GM12878 (cell line): Measurements from ENCODE around the gene GUCY1A2. TPM values are rescaled to one million over a fixed set of nuclear protein-coding genes. Genes with fewer than 3 reads are reported as not detected.

ENCODE experiments used
- ATAC-seq: fragments of 200-7000 bp; cut with Tn5 transposase; 3 replicates; pipeline ENCODE4 v1.9.1; 2020; ENCODE audit warnings: mild to moderate bottlenecking, moderate library complexity
- BruUV-seq: library from RNA; stranded (reverse); fragments of 400-500 nt; replicated peaks from 2 replicates; lab custom pipeline; 2021; lab: Mats Ljungman, UMichigan
- CTCF ChIA-PET: fragments of 300-600 bp; sonication (Branson Sonifier 250); formaldehyde crosslinking; extraction: SDS; loops from one replicate; lab custom pipeline; 2021; ENCODE audit warnings: inconsistent platforms; lab: Yijun Ruan, JAX
- POLR2A ChIA-PET: fragments of 350-600 bp; formaldehyde crosslinking; extraction: SDS; loops from one replicate; lab custom pipeline; 2021; ENCODE audit warnings: inconsistent platforms; lab: Charles Lee
- RAD21 ChIA-PET: fragments of 300-600 bp; sonication (Branson Sonifier 250); formaldehyde crosslinking; loops from one replicate; lab custom pipeline; 2023; ENCODE audit warnings: antibody characterized with exemption; ENCODE audit not compliant: unreplicated experiment; lab: Charles Lee
- SMC1A ChIA-PET: fragments of 300-600 bp; sonication (Branson Sonifier 250); formaldehyde crosslinking; loops from one replicate; lab custom pipeline; 2023; ENCODE audit not compliant: unreplicated experiment, uncharacterized antibody; lab: Charles Lee
- DNase-seq: peaks from one replicate; pipeline ENCODE4 v3.0.0-alpha.2; 2011; ENCODE audit warnings: low read depth, low spot score
- FAIRE-seq: peaks from 3 replicates; lab custom pipeline; 2011; peaks lifted over from hg19 to GRCh38; lab: Jason Lieb, UNC
- H2AFZ ChIP-seq: 2 replicates; pipeline ENCODE4 v1.6.0; 2011; ENCODE audit warnings: low read depth, low read length, control low read depth; ENCODE audit not compliant: control insufficient read depth
- H3K27ac ChIP-seq: 2 replicates; pipeline ENCODE4 v1.5.1; 2011; ENCODE audit warnings: control low read depth; ENCODE audit not compliant: control insufficient read depth, insufficient read depth
- H3K27me3 ChIP-seq, 2 experiments: replicated peaks in 1 of 2; 2 replicates each; pipeline versions ENCODE4 v1.6.0 to v1.6.1; 2011; ENCODE audit warnings: low read length in 1 of 2; ENCODE audit not compliant: control insufficient read depth in 2 of 2, insufficient read depth in 2 of 2
- H3K36me3 ChIP-seq, 2 experiments: 2 replicates each; pipeline ENCODE4 v1.5.1; 2011; ENCODE audit warnings: low read length in 1 of 2; ENCODE audit not compliant: control insufficient read depth in 2 of 2, insufficient read depth in 2 of 2
- H3K4me1 ChIP-seq: 2 replicates; pipeline ENCODE4 v1.6.1; 2011; ENCODE audit warnings: mild to moderate bottlenecking, low read length, moderate library complexity, mixed read lengths; ENCODE audit not compliant: control insufficient read depth, insufficient read depth
- H3K4me2 ChIP-seq: 2 replicates; pipeline ENCODE4 v1.6.0; 2011; ENCODE audit warnings: control low read depth; ENCODE audit not compliant: control insufficient read depth, insufficient read depth
- H3K4me3 ChIP-seq: fragments of 200-600 bp; sonication (generic); 2 replicates; pipeline ENCODE4 v1.5.1; 2016
- H3K79me2 ChIP-seq: 2 replicates; pipeline ENCODE4 v1.6.0; 2011; ENCODE audit warnings: low read length; ENCODE audit not compliant: control insufficient read depth, insufficient read depth
- H3K9ac ChIP-seq: 2 replicates; pipeline ENCODE4 v1.8.0; 2011; ENCODE audit warnings: low read length, control low read depth, mixed read lengths; ENCODE audit not compliant: control insufficient read depth, insufficient read depth
- H3K9me3 ChIP-seq: replicated peaks from 3 replicates; pipeline ENCODE4 v1.5.1; 2011; ENCODE audit warnings: mild to moderate bottlenecking, low read length; ENCODE audit not compliant: control insufficient read depth, insufficient read depth
- H4K20me1 ChIP-seq: 2 replicates; pipeline ENCODE4 v1.6.0; 2011; ENCODE audit not compliant: control insufficient read depth, insufficient read depth
- ASH2L ChIP-seq: fragments of 300-600, 200-600 bp; sonication (generic); IDR thresholded peaks from 2 replicates; pipeline ENCODE4 v1.6.1; 2017; ENCODE audit warnings: low read depth, mild to moderate bottlenecking, borderline replicate concordance
- E4F1 ChIP-seq: fragments of 450-650 bp; IDR thresholded peaks from 2 replicates; pipeline ENCODE4 v1.6.1; 2018; ENCODE audit warnings: borderline replicate concordance, mild to moderate bottlenecking; ENCODE audit not compliant: partially characterized antibody
- ELK1 ChIP-seq: IDR thresholded peaks from 2 replicates; pipeline ENCODE4 v1.6.1; 2012; ENCODE audit warnings: low read depth, low read length, improper control_type of control experiment
- ESRRA ChIP-seq: IDR thresholded peaks from 2 replicates; pipeline ENCODE4 v1.6.1; 2012; ENCODE audit warnings: mild to moderate bottlenecking, low read length, improper control_type of control experiment
- HCFC1 ChIP-seq: fragments of 150-350 bp; IDR thresholded peaks from 2 replicates; pipeline ENCODE4 v1.6.1; 2014; ENCODE audit warnings: low read length
- HDAC6 ChIP-seq: fragments of 200-600 bp; sonication (generic); IDR thresholded peaks from one replicate; pipeline ENCODE4 v1.8.0; 2017; ENCODE audit warnings: antibody characterized with exemption; ENCODE audit not compliant: unreplicated experiment
- MYC ChIP-seq: IDR thresholded peaks from 2 replicates; pipeline ENCODE4 v1.6.1; 2011; ENCODE audit warnings: mild to moderate bottlenecking, low read length, moderate library complexity, inconsistent platforms; ENCODE audit not compliant: insufficient read depth, insufficient replicate concordance, insufficient read length, severe bottlenecking
- PML ChIP-seq: IDR thresholded peaks from 2 replicates; pipeline ENCODE4 v1.6.1; 2012; ENCODE audit warnings: low read length, inconsistent platforms
- POLR2AphosphoS2 ChIP-seq: IDR thresholded peaks from 2 replicates; pipeline ENCODE4 v1.6.1; 2011; ENCODE audit warnings: low read depth, mild to moderate bottlenecking, low read length, improper control_type of control experiment, moderate library complexity
- PRDM15 ChIP-seq: fragments of 450-650 bp; formaldehyde crosslinking; IDR thresholded peaks from 2 replicates; pipeline ENCODE4 v1.4.0; 2020; ENCODE audit warnings: mild to moderate bottlenecking, moderate library complexity
- SKIL ChIP-seq: fragments of 450-650 bp; IDR thresholded peaks from 2 replicates; pipeline ENCODE4 v1.6.1; 2017; ENCODE audit warnings: mild to moderate bottlenecking, low read depth, inconsistent platforms; ENCODE audit not compliant: poor library complexity, severe bottlenecking
- SUZ12 ChIP-seq: fragments of 200-600 bp; sonication (generic); IDR thresholded peaks from one replicate; pipeline ENCODE4 v1.6.1; 2018; ENCODE audit warnings: antibody characterized with exemption, mild to moderate bottlenecking; ENCODE audit not compliant: unreplicated experiment
- TBL1XR1 ChIP-seq: IDR thresholded peaks from 2 replicates; pipeline ENCODE4 v1.6.1; 2012; ENCODE audit warnings: low read depth, low read length, improper control_type of control experiment
- ZNF217 ChIP-seq: fragments of 450-650 bp; IDR thresholded peaks from 2 replicates; pipeline ENCODE4 v1.6.1; 2017; ENCODE audit warnings: antibody characterized with exemption, mild to moderate bottlenecking
- WGBS: methylation state at CpG from one replicate; pipeline ENCODE4 v1.1.6; 2016; ENCODE audit warnings: low lambda C conversion rate; ENCODE audit not compliant: insufficient replicate concordance, insufficient coverage; ENCODE audit errors: missing lambda C conversion rate; 5-methylcytosine and 5-hydroxymethylcytosine counted together
- in situ Hi-C: fragments of 300-500 bp; cut with MboI; formaldehyde crosslinking; loops from 9 replicates; pipeline ENCODE4 v1.14.3; 2018; ENCODE audit warnings: mixed read lengths
- intact Hi-C: fragments of 100-400 bp; cut with micrococcal nuclease; formaldehyde crosslinking; loops from one replicate; pipeline ENCODE4 v1.14.2; 2022; ENCODE audit not compliant: unreplicated experiment
- polyA plus RNA-seq, 11 experiments: library from polyadenylated mRNA; depleted of rRNA in 4 of 11; unstranded in 6 of 11; stranded (reverse) in 5 of 11; fragments of >200 nt; fragmentation: Nextera tagmentation in 4 of 11; fragmentation: Illumina TruSeq in 1 of 11; extraction: Ambion mirVana in 4 of 11; extraction: Trizol in 1 of 11; gene quantifications; 1 replicate in 1 of 11; 2 replicates in 10 of 11; pipeline versions ENCODE4 v1.2.1 to v1.2.3, GENCODE V29; 2011 to 2016; ENCODE audit warnings: inconsistent platforms in 2 of 11, missing spikeins in 2 of 11, low read depth in 1 of 11
- total RNA-seq, 4 experiments: library from RNA; depleted of rRNA in 3 of 4; stranded (reverse); fragments of >200 nt in 3 of 4; fragmentation: Illumina TruSeq in 1 of 4; extraction: Trizol in 1 of 4; gene quantifications; 2 replicates each; pipeline versions ENCODE4 v1.2.1 to v1.2.3, GENCODE V29; 2013 to 2021

Gene GUCY1A2
- total and polyA plus RNA-seq, 10 of the 15 experiments (the other 5 are each of a cell fraction or from before 2014, with no cell fraction given): under 0.01 to 0.03 (median under 0.01) TPM; not detected in 4

- no peak for TF ChIP-seq ASH2L
- no peak for TF ChIP-seq ESRRA
- TF ChIP-seq ELK1: no peak
- no peak for TF ChIP-seq SKIL
- TF ChIP-seq, all 136 proteins: peak for 0
Measured at GRCh38 chr11:106761240-106761639, 257.0 kb downstream of the GUCY1A2 start (continued).

- RAD21 ChIA-PET: interaction anchor here (0.8 kb wide), 1 partner anchor 10 kb away, joined by 3 read pairs; no protein-coding TSS in a partner anchor
- no peak for FAIRE-seq
- ATAC-seq: no peak
- no peak overlapping the region for H3K4me3 ChIP-seq
- H3K4me1 ChIP-seq: no peaks in the 10 kb centered on the region
- no peaks in the 10 kb centered on the region for H4K20me1 ChIP-seq
- 0% methylated on average over 1 of the region's 1 CpG for WGBS
- H3K27ac ChIP-seq: no peak overlapping the region
- in situ Hi-C loops: no loop called here
- no peak overlapping the region for H3K4me2 ChIP-seq
- H3K36me3 ChIP-seq: no peaks in the 10 kb centered on the region
- H3K9ac ChIP-seq: no peak overlapping the region
- BruUV-seq: no TSS peak
- no peaks in the 10 kb centered on the region for H3K9me3 ChIP-seq
- DNase-seq: no peak
- no peaks in the 10 kb centered on the region for H3K27me3 ChIP-seq
- H3K79me2 ChIP-seq: no peaks in the 10 kb centered on the region
- POLR2A ChIA-PET: no interaction called here
- CTCF ChIA-PET: no interaction called here
- intact Hi-C loops: no loop called here
- no peak overlapping the region for H2AFZ ChIP-seq
- SMC1A ChIA-PET: interaction anchor here (0.6 kb wide), 1 partner anchor 1930 kb away, joined by 3 read pairs; no protein-coding TSS in a partner anchor
- TF ChIP-seq MYC: no peak
- TF ChIP-seq ZNF217: no peak
- no peak for TF ChIP-seq SUZ12
- no peak for TF ChIP-seq E4F1
- no peak for TF ChIP-seq PML
- TF ChIP-seq HDAC6: no peak
- no peak for TF ChIP-seq TBL1XR1
- TF ChIP-seq POLR2AphosphoS2: no peak
- no peak for TF ChIP-seq PRDM15 (CRISPR knock-in tag)
- TF ChIP-seq HCFC1: no peak
Measured at GRCh38 chr11:106748059-106748458, 270.2 kb downstream of the GUCY1A2 start.
